ENCODE results near the gene ZBTB21.

DNA sequence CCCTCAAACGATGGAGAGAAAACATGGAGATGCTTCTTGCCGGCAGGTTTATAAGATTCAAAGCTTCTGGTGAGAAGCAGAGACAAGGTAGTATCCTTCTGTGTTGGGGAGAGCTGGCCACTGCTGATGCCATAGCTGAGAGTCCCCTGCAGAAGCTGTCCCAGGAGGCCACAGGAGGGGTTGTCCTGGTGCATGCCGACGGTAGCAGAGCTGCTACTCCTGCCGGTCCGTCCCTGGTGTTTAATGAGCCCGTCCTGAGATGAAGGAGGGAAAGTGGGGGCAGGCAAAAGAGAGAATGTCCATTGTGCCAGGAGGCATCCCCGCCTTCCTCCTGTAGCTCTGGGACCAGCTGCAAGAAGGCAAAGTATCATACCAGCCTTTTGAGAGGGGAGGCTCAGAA, 46.0 kb downstream of the ZBTB21 start:
- TF ChIP-seq POLR2AphosphoS5 (IDR thresholded peaks at IDR 0.05; ENCODE audit: low read depth, low read length) = no peak
- no peak for TF ChIP-seq REST (IDR thresholded peaks at IDR 0.05; ENCODE audit: insufficient read depth in 1 of 2, low read depth in 2 of 2, low read length in 2 of 2)
- TF ChIP-seq TAF1 (IDR thresholded peaks at IDR 0.05; ENCODE audit: borderline replicate concordance, insufficient read depth, low read length) = no peak
- no peak for TF ChIP-seq FOXP2 (optimal IDR thresholded peaks at IDR 0.05; ENCODE audit: borderline replicate concordance, extremely low read depth, extremely low read length, insufficient read depth)
- no peak for TF ChIP-seq SIN3A (IDR thresholded peaks at IDR 0.05; ENCODE audit: borderline replicate concordance, insufficient read depth, low read length)

Data from PFSK-1 (cell line).